HG03432 (cell line): ENCODE measurements around the gene NDUFA9.

Experiments used
- ATAC-seq: cut with Tn5 transposase; IDR thresholded peaks from one replicate; pipeline ENCODE4 v1.9.1; 2021; ENCODE audit warnings: mild to moderate bottlenecking, moderate library complexity; ENCODE audit not compliant: unreplicated experiment

The NDUFA9 gene

DNA sequence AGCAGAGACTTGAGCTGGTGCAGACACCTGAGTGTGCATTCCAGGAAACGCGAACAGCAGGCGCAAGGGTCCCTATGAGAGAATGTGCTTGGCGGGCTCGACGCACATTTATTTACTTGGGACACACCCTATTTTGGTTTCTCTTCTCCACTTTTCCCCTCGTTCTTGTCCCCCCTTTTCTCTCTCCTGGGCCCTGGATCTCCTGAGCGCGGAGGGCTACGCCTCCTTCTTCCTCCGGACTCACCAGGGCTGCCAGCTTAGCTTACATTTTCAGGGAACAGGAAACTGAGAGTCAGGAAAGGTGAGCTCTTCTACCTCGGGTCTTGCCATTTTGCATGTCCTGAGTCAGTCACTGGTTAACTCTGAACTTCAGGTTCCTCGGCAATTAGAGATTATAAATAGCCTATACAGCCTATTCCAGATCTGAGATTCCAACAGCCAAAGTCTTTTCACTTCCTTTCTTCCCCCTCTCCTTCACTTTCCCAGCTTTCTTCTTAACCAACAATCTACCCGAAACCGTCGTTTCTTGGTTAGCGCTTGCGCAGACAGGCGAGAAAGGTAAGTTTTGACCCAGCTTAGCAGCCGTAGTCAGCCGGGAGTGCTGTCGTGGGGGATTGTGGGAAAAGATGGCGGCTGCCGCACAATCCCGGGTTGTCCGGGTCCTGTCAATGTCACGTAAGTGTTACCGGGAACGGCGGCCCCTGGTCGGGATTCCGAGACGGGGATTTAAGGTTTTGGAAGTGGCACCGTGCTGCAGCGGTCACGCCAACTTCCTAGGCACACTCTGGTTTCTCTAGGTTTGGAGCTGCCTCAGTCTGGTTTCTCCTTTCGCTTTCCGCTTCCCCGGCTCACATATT is at the start of gene NDUFA9, which contains the start of gene AKAP3:
Gene NDUFA9, plus strand, starts transcription at position 614 of the 857 bp plus-strand sequence. Its CDS starts 13 bp downstream, at position 627.
Gene AKAP3, minus strand, starts transcription at position 551 of the 857 bp plus-strand sequence. CDS start 10,855 bp downstream, outside the sequence.
- peak; percentile 82 for ATAC-seq

DNA sequence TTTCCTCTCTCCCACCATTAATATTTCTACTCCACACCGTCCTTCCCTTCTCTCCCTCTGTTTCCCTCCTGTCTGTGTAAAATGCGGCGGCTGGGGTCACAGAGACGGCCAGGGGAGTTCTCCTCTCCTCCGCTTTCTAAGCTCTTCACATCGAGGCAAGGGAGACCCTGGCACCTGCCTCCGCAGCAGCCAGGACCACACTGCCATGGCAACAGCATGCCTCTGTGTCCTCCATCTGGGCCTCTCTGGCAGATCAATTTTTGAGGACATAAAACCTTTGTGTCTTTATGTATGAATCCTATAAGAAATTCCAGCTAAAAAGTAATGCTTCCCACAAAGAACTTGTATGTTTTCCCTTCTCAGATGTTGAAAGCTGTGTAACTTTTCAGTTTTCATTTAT is 45.5 kb upstream of the NDUFA9 start:
- ATAC-seq, result no peak

DNA sequence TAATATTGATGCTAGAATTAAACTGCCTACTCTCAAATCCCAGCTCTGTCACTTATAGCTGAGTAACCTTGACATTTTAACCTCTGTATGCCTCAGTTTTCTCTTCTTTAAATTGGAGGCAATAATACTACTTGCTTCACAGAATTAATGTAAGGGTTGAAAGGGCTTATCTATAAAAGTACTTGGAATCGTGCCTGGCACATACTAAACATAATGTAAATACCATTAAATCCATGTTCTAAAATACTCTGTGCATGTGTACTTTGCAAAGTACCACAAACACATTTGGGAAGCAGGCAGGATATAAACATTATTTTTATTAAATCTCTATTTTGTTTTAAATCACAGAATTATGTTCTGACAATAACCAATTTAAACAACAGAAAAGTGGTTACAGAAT is 45.0 kb upstream of the NDUFA9 start:
- ATAC-seq, result no peak

DNA sequence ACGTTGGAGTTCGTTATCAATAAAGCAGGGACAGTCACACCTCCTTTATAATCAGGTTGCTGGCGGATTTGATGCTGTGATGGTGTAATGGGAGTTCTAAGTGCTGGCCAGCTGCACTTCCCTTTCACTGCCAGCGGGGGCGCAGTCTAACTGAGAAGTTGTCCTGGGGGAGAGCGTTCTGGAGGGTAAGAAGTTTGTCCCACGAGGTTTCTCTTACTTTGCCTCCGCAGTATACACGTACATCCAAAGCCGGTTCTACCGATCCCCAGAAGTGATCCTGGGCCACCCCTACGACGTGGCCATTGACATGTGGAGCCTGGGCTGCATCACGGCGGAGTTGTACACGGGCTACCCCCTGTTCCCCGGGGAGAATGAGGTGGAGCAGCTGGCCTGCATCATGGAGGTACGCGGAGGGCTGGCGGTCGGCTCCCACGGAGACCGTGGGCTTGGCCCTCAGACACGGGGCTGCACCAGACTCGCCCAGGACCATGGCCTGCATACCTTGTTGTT is 44.2 kb upstream of the NDUFA9 start:
- peak; percentile 95 for ATAC-seq

DNA sequence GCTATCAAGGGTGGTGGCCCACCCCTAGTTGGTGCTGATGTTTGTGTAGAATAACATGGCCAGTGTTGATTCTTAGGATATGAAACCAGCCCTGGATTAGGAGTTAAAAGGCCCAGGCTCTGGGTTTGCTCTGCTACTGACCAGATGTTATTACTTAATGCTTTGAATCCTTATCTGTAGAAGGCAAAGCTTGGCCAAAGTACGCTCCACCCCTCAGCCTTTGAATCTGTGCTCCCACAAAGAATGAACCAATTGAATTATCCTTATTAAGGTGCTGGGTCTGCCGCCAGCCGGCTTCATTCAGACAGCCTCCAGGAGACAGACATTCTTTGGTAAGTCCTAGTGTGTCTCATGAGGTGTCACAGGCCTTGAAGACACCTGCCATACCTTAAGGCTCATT is 41.9 kb upstream of the NDUFA9 start:
- no peak for ATAC-seq

DNA sequence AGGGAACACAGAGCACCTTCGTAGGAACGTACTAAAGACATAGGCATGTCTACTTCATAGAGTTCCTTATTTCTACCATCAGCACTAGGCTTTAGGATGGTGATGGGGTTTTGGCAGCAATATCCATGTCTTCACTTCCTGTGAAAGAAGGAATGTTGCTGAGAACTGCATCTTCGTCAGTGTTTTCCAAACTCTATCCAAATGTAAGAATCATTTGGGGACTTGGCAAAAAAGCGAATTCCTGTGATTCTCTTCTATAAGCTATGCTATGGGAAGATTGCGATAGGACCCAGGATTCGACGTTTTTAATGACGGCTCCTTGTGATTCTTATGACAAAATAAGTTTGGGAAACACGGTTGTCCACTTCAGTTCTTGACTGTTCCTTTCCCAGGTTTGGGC is 39.8 kb upstream of the NDUFA9 start:
- ATAC-seq, result no peak

DNA sequence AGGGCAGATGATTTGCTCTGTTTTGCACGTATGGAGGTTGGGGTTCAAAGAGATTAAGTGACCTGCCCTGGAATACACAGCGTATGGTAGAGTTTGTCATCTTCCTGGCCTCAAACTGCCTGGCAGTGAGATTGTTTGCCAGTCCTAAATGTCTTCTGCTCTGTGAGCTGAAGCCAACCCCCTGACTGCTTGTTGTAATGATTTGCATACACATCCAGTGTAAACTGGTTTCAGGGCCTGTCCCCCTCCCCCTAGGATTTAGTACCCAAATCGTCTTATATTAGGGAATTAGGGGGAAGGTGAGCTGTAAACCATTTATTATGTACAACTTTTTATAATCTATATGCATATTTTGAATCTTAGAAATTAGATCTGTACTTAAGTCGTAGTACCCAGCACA is 38.4 kb upstream of the NDUFA9 start:
- ATAC-seq, result no peak

DNA sequence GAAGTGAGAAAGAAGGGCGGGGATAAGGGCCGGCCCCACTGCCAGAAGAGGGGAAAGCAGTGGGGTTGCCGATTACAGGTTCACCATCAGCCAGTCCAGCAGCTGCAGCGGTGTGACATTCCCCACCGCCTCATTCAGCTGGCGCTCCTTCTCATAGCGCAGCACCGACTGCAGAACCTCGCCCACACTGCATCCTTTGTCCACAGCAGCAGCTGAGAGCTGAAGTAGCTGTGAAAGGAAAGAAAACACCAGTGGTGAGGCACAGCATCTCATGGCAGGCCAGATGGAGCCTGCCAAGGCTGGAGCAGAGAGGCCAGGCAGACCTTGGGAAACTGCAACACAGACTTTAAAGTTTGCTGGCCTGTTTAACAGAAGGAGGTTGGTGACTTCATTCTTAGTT is 33.2 kb upstream of the NDUFA9 start:
- no peak for ATAC-seq

DNA sequence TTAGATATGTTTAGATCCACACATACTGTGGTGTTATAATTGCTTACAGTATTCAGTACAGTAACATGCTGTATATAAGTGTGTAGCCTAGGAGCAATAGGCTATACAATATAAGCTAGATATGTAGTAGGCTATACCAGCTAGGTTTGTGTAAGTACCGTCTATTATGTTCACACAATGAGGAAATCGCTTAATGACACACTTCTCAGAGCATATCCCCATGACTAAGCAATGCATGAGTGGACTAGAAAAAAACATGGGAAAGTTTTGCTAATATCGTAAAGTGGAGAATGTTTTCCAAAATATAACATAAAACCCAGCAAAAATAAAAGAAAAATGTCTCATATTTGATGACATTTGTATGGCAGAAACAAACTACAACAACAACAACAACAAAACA is 27.4 kb upstream of the NDUFA9 start:
- ATAC-seq, result no peak

DNA sequence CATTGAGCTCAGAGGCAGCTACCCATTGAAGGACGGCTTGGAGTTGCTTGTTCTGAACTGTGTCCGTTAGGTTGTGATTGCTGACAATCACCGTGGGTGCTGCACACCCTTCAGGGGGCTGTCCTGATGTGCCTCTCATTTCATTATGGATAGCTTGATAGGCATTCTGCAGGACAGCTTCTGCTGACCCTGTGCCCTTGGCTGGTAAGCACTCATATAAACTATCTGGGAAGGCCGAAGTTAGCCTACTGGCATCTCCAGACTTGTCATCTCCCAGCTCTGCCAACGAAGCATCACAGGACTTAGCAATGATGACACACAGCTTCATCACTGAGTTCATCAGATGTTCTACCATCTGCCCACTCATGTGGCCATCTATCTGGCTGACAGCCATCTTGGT is 22.4 kb upstream of the NDUFA9 start:
- ATAC-seq, result no peak

DNA sequence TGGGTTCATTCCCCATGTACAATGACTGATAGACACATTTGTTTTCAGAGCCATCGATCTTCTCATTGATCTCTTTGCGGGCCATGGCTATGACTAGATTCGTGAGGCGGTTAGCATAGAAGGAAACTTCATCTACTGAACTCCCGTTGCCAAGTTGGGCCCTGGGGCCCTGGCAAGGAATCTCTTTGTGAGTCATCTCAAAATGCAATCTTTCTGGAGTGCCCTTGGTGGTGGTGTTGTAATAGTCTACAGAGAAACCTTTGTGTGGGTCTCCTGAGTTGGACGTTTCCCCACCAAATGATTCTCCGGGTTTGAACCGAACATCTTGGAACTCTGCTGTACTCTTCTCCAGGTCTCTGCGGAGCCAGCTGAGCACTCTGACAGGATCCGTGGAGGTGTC is 20.5 kb upstream of the NDUFA9 start:
- ATAC-seq, result no peak

DNA sequence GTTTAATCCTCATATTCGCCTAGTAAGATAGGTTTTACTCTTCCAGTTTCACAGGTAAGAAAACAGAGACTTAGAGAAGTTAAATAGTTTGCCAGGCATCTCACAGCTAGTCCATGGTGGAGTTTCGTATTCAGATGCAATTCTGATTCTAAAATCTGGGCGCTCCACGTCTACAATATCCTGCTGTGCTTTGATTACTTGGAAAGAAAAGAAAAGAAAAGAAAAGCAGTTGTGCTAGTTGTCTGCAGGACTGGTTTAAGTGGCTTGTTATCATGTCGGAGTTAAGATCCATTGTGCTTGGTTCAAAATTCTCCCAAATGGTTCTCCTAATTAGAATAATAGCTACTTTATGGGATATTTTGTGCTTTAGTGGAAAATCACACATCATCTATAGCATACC is 18.7 kb upstream of the NDUFA9 start:
- no peak for ATAC-seq

DNA sequence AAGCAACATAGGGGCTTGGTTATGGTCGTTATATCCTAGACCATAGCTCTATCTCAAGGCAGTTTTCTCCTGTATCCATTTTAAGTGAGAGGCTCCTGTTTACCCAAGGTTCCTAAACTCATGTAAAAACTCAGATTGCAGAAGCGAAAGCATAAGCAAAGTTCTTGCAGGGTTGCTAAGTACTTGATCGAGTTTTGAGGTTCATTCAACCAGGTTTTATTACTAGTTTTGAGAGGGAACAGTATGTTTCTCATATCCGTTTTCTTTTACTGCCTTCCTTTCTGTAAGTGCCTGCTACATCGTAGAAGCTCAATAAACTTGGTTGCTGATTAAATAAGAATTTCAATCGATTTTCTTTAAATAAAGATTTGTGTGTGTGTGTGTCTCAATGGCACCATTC is 5.2 kb upstream of the NDUFA9 start:
- peak; percentile 40 for ATAC-seq

DNA sequence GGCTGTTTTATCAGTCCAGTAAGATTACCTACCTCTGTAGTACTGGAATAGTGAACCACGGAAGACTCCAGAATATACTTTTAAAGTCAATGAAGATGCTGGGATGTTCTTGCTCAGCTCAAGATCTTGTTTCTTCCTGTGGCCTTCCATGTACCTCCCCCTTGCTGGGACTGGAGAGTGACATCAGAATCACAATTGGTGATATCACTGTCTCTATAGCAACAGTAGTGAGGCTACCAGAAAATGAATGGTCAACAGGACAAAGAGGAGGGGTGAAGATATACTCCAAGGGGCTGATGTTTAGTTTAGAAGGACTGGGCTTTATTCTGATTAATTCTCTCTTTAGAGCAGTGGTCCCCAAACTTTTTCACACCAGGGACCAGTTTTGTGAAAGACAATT is 3.9 kb upstream of the NDUFA9 start:
- no peak for ATAC-seq

DNA sequence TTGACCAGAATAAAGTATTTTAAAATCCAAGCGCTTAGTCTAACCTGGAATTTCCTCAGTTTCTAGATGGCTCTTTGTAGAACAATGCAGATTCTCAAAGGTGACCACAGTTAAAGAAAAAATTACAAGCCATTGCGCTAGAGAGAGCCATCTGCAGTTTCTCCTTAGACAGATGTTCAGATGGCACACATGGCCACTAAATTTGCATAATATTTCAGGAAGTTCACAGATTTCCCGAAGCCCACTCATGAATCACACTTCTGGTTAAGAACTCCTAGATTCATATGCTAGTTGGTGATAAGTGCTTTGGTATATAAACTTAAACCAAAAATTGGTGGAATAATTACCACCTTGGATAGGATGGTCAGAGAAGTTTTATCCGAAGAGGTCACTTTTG is 812 bp upstream of the NDUFA9 start:
- peak; percentile 41 for ATAC-seq

DNA sequence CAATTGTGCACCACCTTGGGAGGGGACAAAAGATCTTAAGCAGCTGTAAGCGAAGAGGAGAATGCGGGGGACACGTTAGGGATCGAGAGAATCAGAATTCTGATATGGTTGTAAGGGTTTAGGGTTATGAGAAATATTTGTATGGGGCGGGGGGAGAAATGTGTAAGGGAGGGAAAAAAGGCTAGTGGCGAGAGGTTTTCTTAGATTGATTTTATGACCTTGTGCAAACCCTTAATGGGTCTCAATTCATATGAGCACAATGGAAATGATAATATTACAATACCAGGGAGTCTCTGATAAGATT is 396 bp downstream of the NDUFA9 start:
- no peak for ATAC-seq

DNA sequence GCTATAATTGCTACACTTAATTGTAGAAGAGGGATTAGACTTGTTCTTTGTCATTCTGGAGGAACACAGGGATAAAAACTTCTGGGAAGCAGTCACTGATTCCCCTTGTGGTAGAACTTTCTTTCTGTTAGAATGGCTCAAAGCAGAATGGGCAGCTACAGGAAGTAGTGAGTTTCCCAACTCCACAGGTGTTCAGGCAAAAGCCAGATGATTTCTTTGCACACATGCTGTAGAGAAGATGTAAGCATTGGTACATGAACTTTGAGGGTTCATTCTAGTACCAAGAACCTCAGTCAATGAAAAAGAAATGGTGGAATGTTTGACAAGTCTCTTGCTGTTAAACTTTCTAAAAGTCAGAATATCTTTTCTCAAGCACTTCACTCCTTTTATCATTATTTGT is 4.3 kb downstream of the NDUFA9 start:
- ATAC-seq, result no peak

DNA sequence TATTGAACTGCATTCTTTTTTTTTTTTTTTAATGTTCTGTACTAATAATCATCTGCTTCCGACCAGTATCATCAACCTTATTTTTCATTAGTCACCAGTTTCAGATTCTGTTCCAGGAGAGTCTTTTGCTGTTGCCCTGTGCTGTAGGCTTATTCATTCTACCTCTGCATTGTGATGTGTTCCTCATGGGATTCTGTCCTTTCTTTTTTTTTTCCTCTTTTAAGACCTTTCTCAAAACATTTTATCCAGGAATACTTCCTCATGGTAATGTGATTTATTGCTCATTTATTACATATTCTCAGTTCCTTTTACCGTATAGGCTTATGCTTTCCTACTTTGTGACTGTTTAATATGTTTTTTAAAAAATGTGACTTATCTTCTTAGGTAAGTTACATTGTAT is 4.8 kb downstream of the NDUFA9 start:
- no peak for ATAC-seq

DNA sequence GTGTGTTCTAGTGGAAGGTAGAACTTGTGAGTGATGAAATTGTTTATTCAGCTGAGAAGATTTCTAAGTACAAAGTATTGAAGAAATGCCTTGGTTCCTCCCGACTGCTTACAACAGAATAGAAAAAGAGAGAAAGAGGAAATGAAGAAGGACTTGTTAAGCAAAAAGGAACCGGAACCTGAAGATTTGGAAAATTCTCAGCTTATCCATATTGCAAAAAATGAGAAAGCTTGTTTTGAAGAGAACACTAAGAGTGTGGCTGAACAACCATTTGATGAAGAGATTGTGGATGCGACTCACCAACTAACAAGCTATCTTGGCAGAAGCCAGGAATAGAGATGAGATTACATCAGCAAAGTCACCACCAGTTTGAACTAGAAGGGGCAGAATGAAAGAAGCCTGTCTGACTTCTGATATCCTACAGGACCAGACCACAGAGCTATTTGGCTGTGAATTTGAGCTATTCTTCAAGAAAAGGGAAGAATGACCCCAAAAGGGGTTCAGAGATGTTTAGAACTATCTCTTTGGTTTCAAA is 15.1 kb downstream of the NDUFA9 start:
- ATAC-seq, result no peak

DNA sequence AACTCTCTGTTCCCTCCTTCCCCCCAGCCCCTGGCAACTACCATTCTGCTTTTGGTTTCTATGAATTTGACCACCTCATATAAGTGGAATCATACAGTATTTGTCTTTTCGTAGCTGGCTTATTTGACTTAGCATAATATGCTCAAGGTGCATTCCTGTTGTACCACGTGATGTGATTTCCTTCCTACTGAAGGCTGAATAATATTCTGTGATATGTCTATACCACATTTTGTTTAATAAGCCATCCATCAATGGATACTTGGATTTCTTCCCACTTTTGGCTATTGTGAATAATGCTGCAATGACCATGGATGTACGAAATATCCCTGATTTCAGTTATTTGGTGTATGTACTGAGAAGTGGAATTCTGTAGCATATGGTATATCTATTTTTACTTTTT is 16.3 kb downstream of the NDUFA9 start:
- no peak for ATAC-seq

DNA sequence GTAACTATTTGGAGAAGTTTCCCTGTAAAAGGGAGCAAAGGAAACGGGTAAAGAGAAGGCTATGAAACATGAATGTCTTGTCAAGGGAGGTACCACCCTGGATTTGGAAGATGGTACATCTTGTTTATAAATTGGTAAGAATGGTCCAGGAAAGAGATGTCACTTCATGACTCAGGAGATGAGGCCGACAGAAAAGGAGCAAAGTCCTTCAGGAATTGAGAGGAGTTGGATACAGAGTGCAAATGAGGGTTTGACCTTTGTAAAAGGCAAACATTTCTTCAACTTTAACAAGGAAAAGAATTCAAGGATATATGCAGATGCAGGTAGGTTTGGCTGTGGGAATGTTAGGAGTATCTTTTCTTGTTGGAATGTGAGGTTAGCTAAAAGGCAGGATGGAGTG is 30.8 kb downstream of the NDUFA9 start:
- ATAC-seq, result no peak

DNA sequence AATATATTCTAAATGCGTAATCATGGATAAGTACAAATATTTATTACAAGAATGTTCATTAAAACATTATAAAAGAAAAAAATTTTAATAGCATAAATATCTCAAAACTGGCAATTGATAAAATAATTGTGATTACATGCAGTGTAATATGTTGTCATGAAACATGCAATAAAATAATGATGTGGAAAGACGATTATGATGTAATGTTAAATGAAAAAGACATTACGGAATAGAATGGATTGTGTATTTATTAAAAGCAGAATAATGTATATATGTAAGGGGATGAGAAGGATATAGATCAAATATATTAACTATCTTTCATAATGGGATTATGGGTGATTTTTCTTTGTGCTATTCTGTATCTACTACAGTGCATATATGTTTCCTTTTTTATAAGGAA is 32.8 kb downstream of the NDUFA9 start:
- ATAC-seq, result no peak

DNA sequence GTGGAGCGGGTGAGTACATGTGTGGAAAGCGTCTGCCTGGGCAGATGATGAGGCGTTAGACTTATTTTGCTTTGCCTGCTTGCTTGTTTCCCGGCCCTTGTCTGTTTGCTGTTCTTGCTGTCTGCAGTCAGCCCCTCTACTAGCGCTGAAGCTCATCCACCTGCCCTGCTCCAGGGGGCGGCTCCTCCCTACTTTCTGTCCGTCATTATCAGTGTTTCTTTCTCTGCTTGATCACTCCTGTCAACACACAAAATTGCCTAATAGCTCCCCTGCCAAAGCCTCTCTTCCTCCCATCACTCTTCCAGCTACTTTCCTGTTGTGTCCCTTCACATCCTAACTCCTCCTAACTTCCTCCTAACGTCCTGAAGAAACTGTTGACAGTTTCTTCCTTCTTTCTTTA is 36.4 kb downstream of the NDUFA9 start:
- no peak for ATAC-seq
